ENCODE data around the gene RXRA. TPM values are rescaled to one million over a fixed set of nuclear protein-coding genes. Genes with fewer than 3 reads are reported as not detected.

Gene RXRA
- polyA plus RNA-seq, 3 donors: 15.8 to 91.0 (median 23.2) TPM

GRCh38 chr9:134324359-134325095, 1.7 kb upstream of the RXRA start:
- Histone ChIP-seq H3K36me3 (replicated peaks in 1 of 2; ENCODE audit: control insufficient read depth in 1 of 2, insufficient read depth in 2 of 2, low read length in 2 of 2) (no peaks in the 10 kb centered on the region), H3K27me3 (ENCODE audit: control insufficient read depth in 2 of 2, insufficient read depth in 2 of 2, low read length in 2 of 2) (peaks cover 0 to 6% of the 10 kb centered on the region in 2 donors), H3K27ac (ENCODE audit: low read depth in 1 of 2, low read length in 2 of 2) (peak overlapping the region in 1 of 2 donors; percentile 90), H4K20me1 (ENCODE audit: insufficient read depth, low read length) (peaks cover 27% of the 10 kb centered on the region), H3K4me3 (replicated peaks in 1 of 3; ENCODE audit: low read depth in 2 of 3, low read length in 3 of 3) (peak overlapping the region; percentile 60 to 89 (median 73)), H3K9ac (ENCODE audit: insufficient read depth, low read length, poor library complexity, severe bottlenecking) (peak overlapping the region; percentile 90), H3K79me2 (ENCODE audit: insufficient read depth, low read length) (peaks cover 28% of the 10 kb centered on the region), H2AFZ (ENCODE audit: insufficient read depth, low read depth, low read length, poor library complexity, severe bottlenecking) (peak overlapping the region; percentile 74), H3K4me1 (ENCODE audit: control insufficient read depth in 1 of 2, insufficient read depth in 2 of 2, low read length in 2 of 2) (peaks cover 34 to 47% of the 10 kb centered on the region in 2 donors), H3K9me3 (replicated peaks in 1 of 2; ENCODE audit: control insufficient read depth in 1 of 2, insufficient read depth in 1 of 2, low read length in 2 of 2) (no peaks in the 10 kb centered on the region), H3K4me2 (replicated peaks; ENCODE audit: extremely low read depth, low read length, poor library complexity, severe bottlenecking) (peak overlapping the region; percentile 98)
- Mint-ChIP-seq H3K27ac (peak overlapping the region; percentile 38 to 89 (median 83)), H3K36me3 (peaks cover 2 to 6% of the 10 kb centered on the region in 2 donors), H3K4me1 (peaks cover 36% of the 10 kb centered on the region), H3K4me3 (peak overlapping the region; percentile 81 to 87), H3K9me3 (no peaks in the 10 kb centered on the region), H3K27me3 (ENCODE audit: low read depth in 3 of 3) (peaks cover 16 to 29% (median 18%) of the 10 kb centered on the region in 3 donors)
- DNase-seq: peak; percentile 61 to 85 (median 84)
- WGBS (ENCODE audit: insufficient coverage): 7% methylated on average over 4 of the region's 17 CpGs
- intact Hi-C loops (cut with micrococcal nuclease): loop anchor here (2.0 to 10.0 kb wide), 9 partner anchors 16 to 260 kb away; partner anchors contain the start of gene BRD3 (in 1 of the 2)
- no peak for TF ChIP-seq CTCF (IDR thresholded peaks at IDR 0.05)

GRCh38 chr9:134325096-134325812, 1.0 kb upstream of the RXRA start:
- peak overlapping the region; percentile 60 to 89 (median 73) for H3K4me3 ChIP-seq (replicated peaks in 1 of 3; ENCODE audit: low read depth in 2 of 3, low read length in 3 of 3)
- H3K4me1 ChIP-seq (ENCODE audit: control insufficient read depth in 1 of 2, insufficient read depth in 2 of 2, low read length in 2 of 2): peaks cover 42 to 55% of the 10 kb centered on the region in 2 donors
- peak overlapping the region; percentile 81 to 90 for H3K27ac ChIP-seq (ENCODE audit: low read depth in 1 of 2, low read length in 2 of 2)
- Mint-ChIP-seq H3K27me3 (ENCODE audit: low read depth in 3 of 3) (peaks cover 16 to 27% (median 18%) of the 10 kb centered on the region in 3 donors), H3K9me3 (no peaks in the 10 kb centered on the region), H3K4me1 (peaks cover 44% of the 10 kb centered on the region), H3K4me3 (peak overlapping the region; percentile 81 to 87), H3K27ac (peak overlapping the region; percentile 78 to 95 (median 88)), H3K36me3 (peaks cover 2 to 6% of the 10 kb centered on the region in 2 donors)
- TF ChIP-seq CTCF (IDR thresholded peaks at IDR 0.05): no peak
- peak overlapping the region; percentile 90 for H3K9ac ChIP-seq (ENCODE audit: insufficient read depth, low read length, poor library complexity, severe bottlenecking)
- H3K9me3 ChIP-seq (replicated peaks in 1 of 2; ENCODE audit: control insufficient read depth in 1 of 2, insufficient read depth in 1 of 2, low read length in 2 of 2): no peaks in the 10 kb centered on the region
- H4K20me1 ChIP-seq (ENCODE audit: insufficient read depth, low read length): peaks cover 35% of the 10 kb centered on the region
- peak overlapping the region; percentile 74 for H2AFZ ChIP-seq (ENCODE audit: insufficient read depth, low read depth, low read length, poor library complexity, severe bottlenecking)
- peaks cover 36% of the 10 kb centered on the region for H3K79me2 ChIP-seq (ENCODE audit: insufficient read depth, low read length)
- H3K4me2 ChIP-seq (replicated peaks; ENCODE audit: extremely low read depth, low read length, poor library complexity, severe bottlenecking): peak overlapping the region; percentile 98
- no peaks in the 10 kb centered on the region for H3K36me3 ChIP-seq (replicated peaks in 1 of 2; ENCODE audit: control insufficient read depth in 1 of 2, insufficient read depth in 2 of 2, low read length in 2 of 2)
- WGBS (ENCODE audit: insufficient coverage): 3% methylated on average over 60 of the region's 63 CpGs
- peak in 2 of 3 donors; percentile 27 to 37 for DNase-seq
- H3K27me3 ChIP-seq (ENCODE audit: control insufficient read depth in 2 of 2, insufficient read depth in 2 of 2, low read length in 2 of 2): peaks cover 0 to 6% of the 10 kb centered on the region in 2 donors
- intact Hi-C loops (cut with micrococcal nuclease): loop anchor here (2.0 to 10.0 kb wide), 8 partner anchors 16 to 260 kb away; partner anchors contain the start of gene BRD3 (in 1 of the 2)
